GM23248 (cell line): ENCODE results near the gene COP1. TPM values are rescaled to one million over a fixed set of nuclear protein-coding genes. Genes with fewer than 3 reads are reported as not detected.

Experiments used
- DNase-seq: peaks from one replicate; pipeline ENCODE4 v3.0.0-alpha.2; 2015
- H2AFZ ChIP-seq: fragments of 200-600 bp; sonication (generic); 2 replicates; pipeline ENCODE4 v1.6.1; 2016; ENCODE audit warnings: antibody characterized with exemption
- H3F3A ChIP-seq: fragments of 200-600 bp; sonication (generic); 2 replicates; pipeline ENCODE4 v1.6.1; 2016; ENCODE audit warnings: mild to moderate bottlenecking, antibody characterized with exemption, mixed run types; ENCODE audit not compliant: insufficient read depth
- H3K27ac ChIP-seq: fragments of 200-600 bp; sonication (generic); 2 replicates; pipeline ENCODE4 v1.5.1; 2016; ENCODE audit warnings: mild to moderate bottlenecking
- H3K27me3 ChIP-seq: fragments of 200-600 bp; sonication (generic); replicated peaks from 2 replicates; pipeline ENCODE4 v1.6.1; 2016; ENCODE audit warnings: mild to moderate bottlenecking; ENCODE audit not compliant: insufficient read depth
- H3K36me3 ChIP-seq: fragments of 200-600 bp; sonication (generic); 2 replicates; pipeline ENCODE4 v1.6.1; 2016; ENCODE audit warnings: low read depth, mild to moderate bottlenecking
- H3K4me1 ChIP-seq: fragments of 200-600 bp; sonication (generic); 2 replicates; pipeline ENCODE4 v1.6.1; 2016; ENCODE audit warnings: mild to moderate bottlenecking; ENCODE audit not compliant: insufficient read depth
- H3K4me2 ChIP-seq: fragments of 200-600 bp; sonication (generic); one replicate; pipeline ENCODE4 v1.6.1; 2016; ENCODE audit warnings: mild to moderate bottlenecking; ENCODE audit not compliant: unreplicated experiment
- H3K4me3 ChIP-seq: fragments of 200-600 bp; sonication (generic); 2 replicates; pipeline ENCODE4 v1.5.1; 2016; ENCODE audit warnings: mild to moderate bottlenecking
- H3K79me2 ChIP-seq: fragments of 200-600 bp; sonication (generic); 2 replicates; pipeline ENCODE4 v1.6.1; 2016; ENCODE audit warnings: mild to moderate bottlenecking; ENCODE audit not compliant: insufficient read depth
- H3K9ac ChIP-seq: fragments of 200-600 bp; sonication (generic); 2 replicates; pipeline ENCODE4 v1.6.1; 2016; ENCODE audit warnings: mild to moderate bottlenecking
- H3K9me2 ChIP-seq: fragments of 200-600 bp; sonication (generic); 2 replicates; pipeline ENCODE4 v1.6.1; 2016; ENCODE audit warnings: mixed run types, mild to moderate bottlenecking, moderate library complexity; ENCODE audit not compliant: insufficient read depth
- H3K9me3 ChIP-seq: fragments of 200-600 bp; sonication (generic); one replicate; pipeline ENCODE4 v1.6.1; 2017; ENCODE audit warnings: low read depth
- H4K20me1 ChIP-seq: fragments of 200-600 bp; sonication (generic); 2 replicates; pipeline ENCODE4 v1.6.0; 2016; ENCODE audit not compliant: insufficient read depth
- EZH2 ChIP-seq: fragments of 200-600 bp; sonication (generic); IDR thresholded peaks from 2 replicates; pipeline ENCODE4 v1.6.1; 2018; ENCODE audit warnings: antibody characterized with exemption, mild to moderate bottlenecking; ENCODE audit not compliant: insufficient read depth, poor library complexity, severe bottlenecking
- EZH2phosphoT487 ChIP-seq: fragments of 200-600 bp; sonication (generic); IDR thresholded peaks from 2 replicates; pipeline ENCODE4 v1.6.1; 2018; ENCODE audit warnings: antibody characterized with exemption, moderate library complexity, mild to moderate bottlenecking, low read depth; ENCODE audit not compliant: insufficient read depth
- WGBS, 2 experiments: methylation state at CpG; one replicate each; pipeline ENCODE4 v1.1.6; 2015 to 2017; ENCODE audit warnings: low lambda C conversion rate in 2 of 2, low coverage in 1 of 2; ENCODE audit errors: missing lambda C conversion rate in 2 of 2; 5-methylcytosine and 5-hydroxymethylcytosine counted together
- in situ Hi-C: fragments of 300-500 bp; cut with MboI; formaldehyde crosslinking; loops from 2 replicates; pipeline ENCODE4 v1.15.0; 2020
- polyA plus RNA-seq: library from polyadenylated mRNA; unstranded; fragments of >200 nt; fragmentation: Nextera tagmentation; extraction: Ambion mirVana; gene quantifications from 2 replicates; pipeline ENCODE4 v1.2.1, GENCODE V29; 2016
- small RNA-seq: library from RNA; depleted of rRNA; stranded (forward); fragments of <200 nt; gene quantifications from one replicate; pipeline ENCODE3, GENCODE V24; 2014; ENCODE audit warnings: low read depth, low replicate concordance
- total RNA-seq: library from RNA; depleted of rRNA; stranded (reverse); fragments of >200 nt; shearing (Covaris generic); gene quantifications from 2 replicates; pipeline ENCODE4 v1.2.3, GENCODE V29; 2014

The COP1 gene
- total and polyA plus RNA-seq, 2 experiments from 2014 or later = 42.4 to 55.1 TPM

DNA sequence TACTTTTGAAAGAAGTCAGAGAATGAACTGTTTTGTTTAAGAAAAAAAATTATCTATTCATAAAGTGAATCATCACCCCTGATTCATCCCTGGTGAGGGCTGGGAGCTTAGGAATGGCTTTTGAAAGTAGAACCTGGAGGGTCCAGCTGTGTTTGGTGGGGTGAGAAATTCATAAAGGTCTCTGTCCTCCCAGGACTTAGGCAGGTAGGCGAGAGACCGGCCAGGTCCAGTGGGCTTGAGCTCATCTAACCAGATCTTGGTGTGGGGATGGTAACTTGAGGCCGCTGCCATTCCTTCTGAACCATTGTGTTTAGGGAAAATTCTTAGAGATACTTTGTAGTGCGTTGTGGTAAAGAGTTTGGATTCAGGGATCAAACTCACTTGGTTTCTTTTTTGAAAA lies 306.9 kb downstream of the COP1 start:
- Histone ChIP-seq H3K79me2 (no peaks in the 10 kb centered on the region), H3K27ac (no peak overlapping the region)
- WGBS, 2 experiments = 81 to 89% methylated on average over 4 of the region's 4 CpGs

DNA sequence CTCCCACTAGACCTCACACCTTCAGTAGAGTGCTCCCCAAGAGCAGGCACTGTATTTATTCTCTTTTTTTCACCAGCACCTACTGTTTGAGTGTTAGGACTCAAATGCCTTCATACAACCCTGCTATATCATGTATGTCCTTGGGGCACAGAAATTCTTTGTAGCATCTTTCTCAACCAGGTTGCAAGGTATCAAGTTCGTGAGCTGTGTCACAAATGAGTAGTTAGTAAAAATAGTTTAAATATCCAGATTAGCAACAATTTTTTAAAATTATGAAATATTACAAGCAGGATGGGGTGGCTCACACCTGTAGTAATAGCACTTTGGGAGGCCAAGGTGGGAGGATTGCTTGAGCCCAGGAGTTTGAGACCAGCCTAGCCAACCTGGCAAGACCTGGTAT lies 311.1 kb downstream of the COP1 start:
- in situ Hi-C loops = no loop called here

More for the DNA sequence above, 306.9 kb downstream of the COP1 start:
- H3K9me3 ChIP-seq = no peaks in the 10 kb centered on the region
- H3K9me2 ChIP-seq = no peaks in the 10 kb centered on the region
- H3K4me1 ChIP-seq = 0 out of 2 replicates have a peak, but pooled peaks cover 3% of the 10 kb centered on the region
- in situ Hi-C loops = no loop called here
- no peak overlapping the region for H3K9ac ChIP-seq
- H3K4me2 ChIP-seq = no peak overlapping the region
- no peak for TF ChIP-seq EZH2phosphoT487
- no peak for TF ChIP-seq EZH2
- DNase-seq = peak; percentile 43
- no peaks in the 10 kb centered on the region for H3K36me3 ChIP-seq
- no peaks in the 10 kb centered on the region for H3K27me3 ChIP-seq
- H3F3A ChIP-seq = 0 out of 2 replicates have a peak, but pooled peaks cover 9% of the 10 kb centered on the region
- no peak overlapping the region for H3K4me3 ChIP-seq
- H4K20me1 ChIP-seq = no peaks in the 10 kb centered on the region
- H2AFZ ChIP-seq = no peak overlapping the region

More for the DNA sequence above, 311.1 kb downstream of the COP1 start:
- no peak for TF ChIP-seq EZH2phosphoT487
- TF ChIP-seq EZH2 = no peak
- Histone ChIP-seq H3K79me2 (no peaks in the 10 kb centered on the region), H3K9me2 (no peaks in the 10 kb centered on the region), H3K4me2 (no peak overlapping the region), H3K36me3 (no peaks in the 10 kb centered on the region), H2AFZ (no peak overlapping the region), H3K27me3 (no peaks in the 10 kb centered on the region), H3K4me3 (no peak overlapping the region), H3K4me1 (0 out of 2 replicates have a peak, but pooled peaks cover 3% of the 10 kb centered on the region), H3K27ac (no peak overlapping the region), H3K9ac (no peak overlapping the region), H3K9me3 (no peaks in the 10 kb centered on the region), H3F3A (0 out of 2 replicates have a peak, but pooled peaks cover 9% of the 10 kb centered on the region), H4K20me1 (no peaks in the 10 kb centered on the region)
- 73 to 85% methylated on average over 1 of the region's 1 CpG for WGBS, 2 experiments
- no peak for DNase-seq

Small RNAs within 50 kb of the gene (small RNA-seq; reads per million reads assigned to genes)
- not detected for gene RF00066
- gene RNU2-12P = not detected
- gene RPS29P5 = 0.50 reads per million
- gene SCARNA3 = 0.31 reads per million
